22Rv1 (cell line): ENCODE measurements around the gene ZCCHC13.

Experiments used
- ZFX ChIP-seq: fragments of 450-650 bp; IDR thresholded peaks from 2 replicates; pipeline ENCODE4 v1.6.1; 2017; ENCODE audit warnings: antibody characterized with exemption, borderline replicate concordance
- TF ChIP-seq, protein P1 (sequence below): fragments of 450-650 bp; IDR thresholded peaks from 2 replicates; pipeline ENCODE4 v1.5.1; 2017; ENCODE audit warnings: mild to moderate bottlenecking

DNA sequence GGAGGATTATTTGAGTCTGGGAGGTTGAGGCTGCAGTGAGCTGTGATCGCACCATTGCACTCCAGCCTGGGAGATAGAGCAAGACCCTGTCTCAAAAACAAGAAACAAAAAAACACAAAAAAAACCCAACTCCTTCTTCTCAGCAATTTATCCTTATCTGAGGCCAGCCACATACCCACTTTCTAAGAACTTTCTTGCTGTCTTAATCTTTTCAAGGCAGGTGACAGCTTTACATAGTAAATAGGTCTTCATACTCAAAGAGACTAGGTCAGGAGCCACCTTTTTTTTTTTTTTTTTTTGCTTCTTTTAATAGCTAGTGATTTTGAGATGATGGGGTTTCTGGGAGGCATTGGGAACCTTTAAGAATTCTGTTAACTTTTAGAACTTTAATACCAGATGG, 26.1 kb upstream of the ZCCHC13 start:
- TF ChIP-seq, protein P1, sequence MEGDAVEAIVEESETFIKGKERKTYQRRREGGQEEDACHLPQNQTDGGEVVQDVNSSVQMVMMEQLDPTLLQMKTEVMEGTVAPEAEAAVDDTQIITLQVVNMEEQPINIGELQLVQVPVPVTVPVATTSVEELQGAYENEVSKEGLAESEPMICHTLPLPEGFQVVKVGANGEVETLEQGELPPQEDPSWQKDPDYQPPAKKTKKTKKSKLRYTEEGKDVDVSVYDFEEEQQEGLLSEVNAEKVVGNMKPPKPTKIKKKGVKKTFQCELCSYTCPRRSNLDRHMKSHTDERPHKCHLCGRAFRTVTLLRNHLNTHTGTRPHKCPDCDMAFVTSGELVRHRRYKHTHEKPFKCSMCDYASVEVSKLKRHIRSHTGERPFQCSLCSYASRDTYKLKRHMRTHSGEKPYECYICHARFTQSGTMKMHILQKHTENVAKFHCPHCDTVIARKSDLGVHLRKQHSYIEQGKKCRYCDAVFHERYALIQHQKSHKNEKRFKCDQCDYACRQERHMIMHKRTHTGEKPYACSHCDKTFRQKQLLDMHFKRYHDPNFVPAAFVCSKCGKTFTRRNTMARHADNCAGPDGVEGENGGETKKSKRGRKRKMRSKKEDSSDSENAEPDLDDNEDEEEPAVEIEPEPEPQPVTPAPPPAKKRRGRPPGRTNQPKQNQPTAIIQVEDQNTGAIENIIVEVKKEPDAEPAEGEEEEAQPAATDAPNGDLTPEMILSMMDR, result no peak
- TF ChIP-seq ZFX, result no peak
